ELF-1 (cell line): ENCODE measurements around the gene CST1.
"Not testable (repeated sequence)": the region's sequence is repeated elsewhere in the genome, so short reads cannot be mapped to it uniquely, and the experiment has no call there.

Experiments used
- DNase-seq: peaks from one replicate; pipeline ENCODE4 v3.0.0-alpha.2; 2016; ENCODE audit warnings: low read depth, low spot score

The CST1 gene, protein sequence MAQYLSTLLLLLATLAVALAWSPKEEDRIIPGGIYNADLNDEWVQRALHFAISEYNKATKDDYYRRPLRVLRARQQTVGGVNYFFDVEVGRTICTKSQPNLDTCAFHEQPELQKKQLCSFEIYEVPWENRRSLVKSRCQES

DNA sequence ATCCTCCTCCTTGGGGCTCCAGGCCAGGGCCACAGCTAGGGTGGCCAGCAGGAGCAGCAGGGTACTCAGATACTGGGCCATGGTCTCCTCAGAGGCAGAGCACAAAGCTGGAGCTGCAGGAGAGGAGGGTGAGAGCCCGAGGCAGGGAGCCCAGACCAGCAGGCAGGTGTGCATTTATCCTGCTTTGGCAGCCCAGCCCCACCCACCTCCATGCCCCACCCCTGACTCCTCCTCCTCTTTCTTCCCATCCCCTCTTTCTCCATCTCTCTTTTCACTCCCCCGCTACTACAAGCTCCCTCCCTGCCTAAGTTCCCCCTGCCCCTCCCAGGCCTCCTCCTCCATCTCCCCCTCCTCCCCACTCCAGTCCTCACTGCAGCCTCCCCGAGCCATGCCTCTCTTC, at the start of gene CST1:
TSS of gene CST1 (minus strand) at position 150 of the 400 bp plus-strand sequence. CDS start at position 81, 69 bp downstream.
- not testable (repeated sequence) for DNase-seq

DNA sequence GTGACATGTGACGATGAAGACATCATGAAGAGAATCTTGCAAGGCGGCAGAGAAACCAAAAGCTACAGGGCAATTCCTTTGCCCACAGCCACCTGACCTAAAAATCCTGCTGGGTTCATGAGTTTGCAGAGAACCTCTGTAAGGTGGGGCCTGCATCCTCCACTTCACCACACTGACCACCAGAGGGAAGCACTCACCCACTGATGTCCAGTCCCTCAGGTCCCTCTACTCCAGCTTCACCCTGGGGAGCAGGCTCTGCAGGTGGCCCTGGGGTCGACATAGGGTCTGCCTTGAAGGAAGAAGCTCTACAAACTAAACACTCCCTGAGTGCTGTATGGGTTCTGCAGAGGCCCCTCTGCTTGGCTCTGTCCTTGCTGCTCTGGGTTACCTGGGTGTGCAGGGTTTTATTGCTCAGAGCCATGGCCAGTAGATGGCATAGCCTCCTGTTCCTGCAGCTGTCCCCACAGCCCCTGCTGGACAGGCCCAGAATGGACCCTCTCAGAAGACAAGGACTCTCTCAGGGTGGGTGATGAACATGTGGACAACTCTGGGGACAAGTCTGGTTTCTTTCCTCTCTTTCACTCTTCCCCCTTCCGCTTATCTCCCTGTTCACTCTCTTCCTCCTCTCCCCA, 48.6 kb upstream of the CST1 start:
- DNase-seq: peak; percentile 66

- DNase-seq: no peak
These were observed 44.8 kb upstream of the CST1 start for GRCh38 chr20:23795526-23795925.

- no peak for DNase-seq
These were observed 44.1 kb upstream of the CST1 start for GRCh38 chr20:23794841-23795240.

DNA sequence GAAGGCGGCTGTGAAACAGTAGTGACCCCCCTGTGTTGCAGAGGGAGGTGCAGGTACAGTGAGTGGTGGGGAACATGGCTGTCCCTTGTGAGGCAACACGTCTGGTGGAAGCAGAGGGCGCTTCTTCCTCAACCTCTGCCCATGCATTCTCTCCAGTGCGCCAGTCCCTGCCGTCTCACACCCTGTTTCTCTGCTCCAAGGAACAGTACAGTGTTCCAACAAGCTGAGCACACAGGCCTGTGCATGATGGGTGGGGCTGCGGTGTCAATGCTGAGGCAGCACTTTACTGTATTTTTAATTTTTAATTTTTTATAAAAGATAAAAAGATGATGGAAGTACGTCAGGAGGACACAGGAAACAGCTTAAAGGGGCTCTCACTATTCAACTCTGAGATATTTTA, 43.3 kb upstream of the CST1 start:
- no peak for DNase-seq

DNA sequence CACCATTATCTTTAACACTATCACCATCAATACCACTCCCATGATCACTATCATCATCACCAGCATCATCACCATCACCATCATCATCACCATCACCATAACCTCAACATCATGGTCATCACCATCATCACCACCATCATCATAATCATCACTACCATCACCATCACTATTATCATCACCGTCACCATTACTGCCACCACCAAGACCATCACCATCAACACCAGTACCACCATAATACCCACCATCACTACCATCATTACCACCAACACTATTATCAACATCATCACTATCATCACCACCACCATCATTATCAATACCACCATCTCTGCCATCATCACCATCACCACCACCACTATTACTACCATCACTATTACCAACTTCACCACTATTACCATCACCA, 32.7 kb upstream of the CST1 start:
- no peak for DNase-seq

- DNase-seq: peak; percentile 74
These were observed 31.7 kb upstream of the CST1 start for GRCh38 chr20:23782366-23782983.

GRCh38 chr20:23778676-23779075, 27.9 kb upstream of the CST1 start:
- not testable (repeated sequence) for DNase-seq

GRCh38 chr20:23777380-23777779, 26.6 kb upstream of the CST1 start:
- not testable (repeated sequence) for DNase-seq

DNA sequence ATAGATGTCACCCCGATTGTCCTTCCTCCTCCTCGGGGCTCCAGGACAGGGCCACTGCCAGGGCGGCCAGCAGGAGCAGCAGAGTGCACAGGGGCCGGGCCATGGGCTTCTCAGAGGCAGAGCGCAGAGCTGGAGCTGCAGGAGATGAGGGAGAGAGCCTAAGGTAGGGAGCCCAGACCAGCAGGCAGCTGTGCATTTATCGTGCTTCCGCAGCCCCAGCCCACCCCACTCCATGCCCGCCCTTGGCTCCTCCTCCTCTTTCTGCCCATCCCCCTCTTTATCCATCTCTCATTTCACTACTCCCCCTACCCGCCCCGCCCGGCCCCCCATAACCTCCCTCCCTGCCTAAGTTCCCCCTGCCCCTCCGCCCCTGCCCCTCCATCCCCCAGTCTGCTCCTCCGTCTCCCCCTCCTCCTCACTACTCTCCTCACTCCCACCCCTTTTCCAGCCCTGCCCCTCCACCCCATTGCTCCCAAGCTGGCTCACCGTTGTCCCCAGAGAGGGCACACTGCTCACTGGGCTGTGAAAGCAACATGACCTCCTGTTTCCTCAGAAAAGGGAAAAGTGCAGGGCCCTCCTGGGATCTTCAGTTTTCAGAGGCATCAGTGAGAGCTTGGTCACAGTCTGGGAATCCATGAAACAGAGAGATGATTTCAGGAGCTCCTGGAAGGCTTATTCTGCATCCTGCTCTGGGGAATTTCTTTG, 25.5 kb upstream of the CST1 start:
- DNase-seq: no peak

GRCh38 chr20:23774081-23774480, 23.3 kb upstream of the CST1 start:
- DNase-seq: no peak

GRCh38 chr20:23773579-23773978, 22.8 kb upstream of the CST1 start:
- DNase-seq: no peak

GRCh38 chr20:23773127-23773526, 22.4 kb upstream of the CST1 start:
- DNase-seq: no peak

GRCh38 chr20:23772074-23772473, 21.3 kb upstream of the CST1 start:
- DNase-seq: no peak

GRCh38 chr20:23770384-23770783, 19.6 kb upstream of the CST1 start:
- DNase-seq: no peak

GRCh38 chr20:23768520-23768919, 17.8 kb upstream of the CST1 start:
- DNase-seq: not testable (repeated sequence)

- no peak for DNase-seq
These were observed 15.8 kb upstream of the CST1 start for GRCh38 chr20:23766531-23766930.

DNA sequence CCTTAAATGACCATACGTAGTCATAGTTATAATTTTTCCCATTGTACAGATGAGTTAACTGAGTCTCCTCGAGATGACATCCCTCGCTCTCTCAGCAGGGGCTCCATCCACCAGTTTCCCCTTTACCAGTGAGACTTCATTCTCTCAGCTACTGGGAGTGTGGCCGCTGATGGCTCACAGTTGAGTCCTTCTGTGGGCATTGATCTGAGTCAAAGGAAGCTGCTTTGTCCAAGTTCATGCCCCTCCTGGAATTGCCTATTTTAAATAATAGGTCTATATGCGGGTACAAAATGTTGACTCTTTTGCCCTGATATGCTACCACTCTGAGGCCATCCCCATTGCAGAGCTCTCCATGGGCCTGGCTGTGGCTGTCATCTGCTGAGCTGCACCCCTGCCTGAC, 14.8 kb upstream of the CST1 start:
- no peak for DNase-seq

- DNase-seq: not testable (repeated sequence)
These were observed 13.9 kb upstream of the CST1 start for GRCh38 chr20:23764630-23765029.

GRCh38 chr20:23763345-23763744, 12.6 kb upstream of the CST1 start:
- no peak for DNase-seq

DNA sequence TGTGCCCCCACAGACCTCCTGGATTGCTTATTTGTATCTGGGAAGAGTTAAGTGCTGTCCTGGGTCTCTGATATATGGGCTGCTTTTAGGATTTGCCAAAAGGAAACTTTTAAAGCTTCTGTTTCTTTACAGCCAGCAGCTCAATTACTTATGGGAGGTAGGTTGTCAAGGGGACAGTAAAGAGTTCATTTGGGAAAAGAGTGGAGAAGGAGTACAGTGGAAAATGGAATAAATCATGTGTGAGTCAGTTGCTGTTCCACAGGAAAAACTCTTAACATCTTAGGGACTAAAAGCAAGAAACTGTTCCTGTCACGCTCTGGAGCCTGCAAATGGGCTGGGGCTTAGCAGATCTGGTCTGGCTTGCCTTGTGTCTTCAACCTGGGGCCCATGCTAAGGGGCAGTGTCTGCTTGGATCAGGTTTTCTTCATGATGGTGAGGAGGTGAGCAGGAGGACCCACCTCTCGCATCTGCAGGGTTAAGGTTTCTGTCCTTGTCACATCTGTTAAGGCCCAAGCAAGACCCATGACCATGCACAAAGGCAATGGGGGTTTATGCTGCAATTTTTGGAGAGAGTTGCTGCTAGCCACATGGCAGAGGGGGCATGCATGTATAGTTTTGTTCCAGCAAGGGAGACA, 8.7 kb upstream of the CST1 start:
- DNase-seq: no peak

DNA sequence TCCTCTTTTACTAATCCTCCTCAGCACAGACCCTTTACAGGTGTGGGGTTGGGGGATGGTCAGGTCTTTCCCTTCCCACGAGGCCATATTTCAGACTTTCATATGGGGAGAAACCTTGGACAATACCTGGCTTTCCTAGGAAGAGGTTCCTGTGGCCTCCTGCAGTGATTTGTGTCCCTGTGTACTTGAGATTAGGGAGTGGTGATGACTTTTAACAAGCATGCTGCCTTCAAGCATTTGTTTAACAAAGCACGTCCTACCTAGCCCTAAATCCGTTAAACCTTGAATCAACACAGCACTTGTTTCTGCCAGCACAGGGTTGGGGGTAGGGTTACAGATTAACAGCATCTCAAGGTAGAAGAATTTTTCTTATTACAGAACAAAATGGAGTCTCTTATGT, 6.1 kb upstream of the CST1 start:
- peak; percentile 58 for DNase-seq
